NCI-H446 treated with DMSO at 0.1 percent for 48 hours (cell line): Measurements from ENCODE around the gene KCNQ1.

ENCODE experiments used
- DNase-seq: peaks from one replicate; lab custom pipeline; 2025; lab: John Stamatoyannopoulos, UW

Gene KCNQ1

GRCh38 chr11:2838676-2839294 is 394.0 kb downstream of the KCNQ1 start:
- DNase-seq: no peak

- DNase-seq: no peak
These were observed 394.7 kb downstream of the KCNQ1 start for GRCh38 chr11:2839395-2839943.

GRCh38 chr11:2841411-2842190 is 396.8 kb downstream of the KCNQ1 start:
- no peak for DNase-seq

- no peak for DNase-seq
These were observed 398.1 kb downstream of the KCNQ1 start for GRCh38 chr11:2842876-2843275.

GRCh38 chr11:2843551-2843950 is 398.7 kb downstream of the KCNQ1 start:
- no peak for DNase-seq

GRCh38 chr11:2844116-2844842 is 399.5 kb downstream of the KCNQ1 start:
- no peak for DNase-seq

- no peak for DNase-seq
These were observed 400.2 kb downstream of the KCNQ1 start for GRCh38 chr11:2844996-2845395.

GRCh38 chr11:2846056-2846455 is 401.2 kb downstream of the KCNQ1 start:
- DNase-seq: no peak

- no peak for DNase-seq
These were observed 401.7 kb downstream of the KCNQ1 start for GRCh38 chr11:2846470-2846869.

- DNase-seq: no peak
These were observed 402.8 kb downstream of the KCNQ1 start for GRCh38 chr11:2847561-2847960.

GRCh38 chr11:2848497-2848896 is 403.7 kb downstream of the KCNQ1 start:
- DNase-seq: no peak

- no peak for DNase-seq
These were observed 405.4 kb downstream of the KCNQ1 start for GRCh38 chr11:2849994-2850770.

GRCh38 chr11:2853401-2853800 is 408.6 kb downstream of the KCNQ1 start:
- no peak for DNase-seq

GRCh38 chr11:2853997-2854560 is 409.3 kb downstream of the KCNQ1 start:
- no peak for DNase-seq

GRCh38 chr11:2855162-2855561 is 410.4 kb downstream of the KCNQ1 start:
- DNase-seq: no peak

GRCh38 chr11:2857276-2857675 is 412.5 kb downstream of the KCNQ1 start:
- no peak for DNase-seq

GRCh38 chr11:2857918-2858317 is 413.1 kb downstream of the KCNQ1 start:
- DNase-seq: no peak

GRCh38 chr11:2858995-2859698 is 414.3 kb downstream of the KCNQ1 start:
- no peak for DNase-seq

- DNase-seq: no peak
These were observed 414.9 kb downstream of the KCNQ1 start for GRCh38 chr11:2859699-2860037.

GRCh38 chr11:2860636-2861035 is 415.8 kb downstream of the KCNQ1 start:
- no peak for DNase-seq
